Dedifferentiated amniotic fluid mesenchymal stem cell (primary cell): Measurements from ENCODE around the gene CYB5RL.
"Not testable (repeated sequence)": the region's sequence is repeated elsewhere in the genome, so short reads cannot be mapped to it uniquely, and the experiment has no call there.

Experiments
- DNase-seq: peaks from one replicate; pipeline ENCODE4 v3.0.0-alpha.2; 2016; ENCODE audit errors: extremely low spot score

CYB5RL gene

DNA sequence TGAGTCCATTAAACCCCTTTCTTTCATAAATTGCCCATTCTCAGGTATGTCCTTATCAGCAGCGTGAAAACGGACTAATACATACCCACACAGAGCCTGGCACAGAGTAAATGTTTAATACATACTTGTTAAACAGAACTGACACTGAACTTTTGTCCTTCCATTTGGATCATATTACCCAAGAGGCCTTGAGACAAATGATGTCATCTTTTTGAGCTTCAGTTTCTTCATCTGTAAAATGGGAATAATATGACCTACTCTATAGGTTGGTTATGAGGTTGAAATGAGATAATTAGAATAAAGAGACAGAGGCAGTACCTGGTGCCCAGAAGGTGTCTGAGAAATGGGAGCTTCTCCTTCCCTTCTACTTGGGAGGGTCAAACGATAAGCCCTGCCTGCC lies 13.8 kb downstream of the CYB5RL start:
- DNase-seq = no peak

DNA sequence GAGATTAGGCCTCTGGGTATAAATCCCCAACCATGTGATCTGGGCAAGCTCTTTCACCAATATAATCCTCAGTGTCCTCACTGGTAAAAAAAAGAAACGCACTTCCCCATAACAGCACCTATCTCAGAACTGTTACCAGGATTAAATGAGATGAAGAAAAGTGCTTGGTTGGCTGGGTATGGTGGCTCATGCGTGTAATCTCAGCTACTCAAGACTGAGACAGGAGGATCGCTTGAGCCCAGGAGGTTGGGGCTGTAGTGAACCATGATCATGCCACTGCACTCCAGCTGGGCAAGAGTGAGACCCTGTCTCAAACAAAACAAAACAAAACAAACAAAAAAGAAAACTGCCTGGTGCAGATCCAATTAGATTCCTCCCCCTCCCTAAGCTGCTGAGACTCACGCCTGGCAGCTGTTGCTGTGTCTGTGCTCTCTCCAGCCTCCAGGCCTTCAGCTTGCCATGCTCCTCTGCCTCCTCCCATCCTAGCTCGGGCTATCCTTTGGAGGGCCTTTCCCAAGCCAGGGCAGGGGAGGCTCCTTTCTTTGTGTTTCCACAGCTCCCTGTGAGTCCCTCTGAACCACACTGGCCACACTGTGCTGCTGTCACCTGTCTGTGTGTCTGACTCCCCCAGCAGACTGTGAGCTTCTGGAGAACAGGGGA lies 19.0 kb downstream of the CYB5RL start:
- DNase-seq = no peak

DNA sequence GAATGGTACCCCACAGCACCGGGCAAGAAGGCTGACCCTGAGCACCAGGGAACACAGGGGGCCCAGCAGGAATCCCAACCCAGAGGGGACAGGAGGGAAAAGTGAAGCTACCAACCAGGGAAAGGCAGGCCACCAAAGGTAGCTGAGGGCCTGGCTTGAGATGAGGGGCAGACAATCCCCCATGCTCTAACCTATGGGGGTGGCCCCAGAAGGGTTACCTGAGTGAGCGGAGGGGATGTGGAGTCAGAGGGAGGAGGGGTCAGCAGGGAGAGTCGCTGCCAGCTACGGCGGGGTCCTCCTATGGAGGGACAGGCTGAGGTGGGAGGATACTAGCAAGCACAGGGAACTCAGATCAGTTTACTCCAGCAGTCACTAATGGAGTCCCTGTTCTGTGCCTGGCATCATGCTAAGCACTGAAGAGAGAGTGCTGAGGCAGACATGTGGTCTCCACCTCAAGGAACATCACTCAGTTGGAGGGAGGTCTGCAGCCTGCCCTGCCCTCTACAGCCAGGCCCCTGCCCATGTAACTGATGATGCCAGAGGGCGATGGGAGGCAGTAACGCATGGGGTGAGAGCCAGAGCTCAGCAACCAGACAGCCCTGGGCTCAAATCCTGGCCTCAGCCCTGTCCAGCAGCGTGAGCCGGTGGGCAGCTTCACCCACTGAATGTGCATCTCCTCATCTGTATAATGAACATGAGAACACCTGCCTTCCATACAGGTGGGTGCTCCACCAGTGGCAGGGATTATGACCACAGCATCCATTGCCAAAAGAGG lies 21.3 kb downstream of the CYB5RL start:
- no peak for DNase-seq

DNA sequence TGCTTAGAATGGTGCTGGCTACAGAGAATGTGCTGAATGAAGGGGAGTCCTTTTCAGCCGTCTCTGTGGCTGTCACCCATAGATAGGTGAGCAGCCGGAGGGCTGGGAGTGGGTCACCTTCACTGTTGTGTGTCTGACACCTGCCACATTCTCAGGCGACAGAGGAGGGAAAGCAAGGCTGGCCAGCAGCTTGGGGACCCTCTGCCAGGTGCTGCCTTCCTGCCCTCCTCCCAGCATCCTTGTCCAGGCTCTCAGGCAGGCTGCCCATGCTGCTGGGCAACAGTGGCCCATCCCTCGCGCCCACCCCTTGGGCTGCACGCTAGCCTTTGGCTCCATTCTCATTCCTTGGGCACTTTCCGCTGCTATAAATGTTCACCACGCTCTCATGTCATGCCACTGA lies 22.1 kb downstream of the CYB5RL start:
- no peak for DNase-seq

DNA sequence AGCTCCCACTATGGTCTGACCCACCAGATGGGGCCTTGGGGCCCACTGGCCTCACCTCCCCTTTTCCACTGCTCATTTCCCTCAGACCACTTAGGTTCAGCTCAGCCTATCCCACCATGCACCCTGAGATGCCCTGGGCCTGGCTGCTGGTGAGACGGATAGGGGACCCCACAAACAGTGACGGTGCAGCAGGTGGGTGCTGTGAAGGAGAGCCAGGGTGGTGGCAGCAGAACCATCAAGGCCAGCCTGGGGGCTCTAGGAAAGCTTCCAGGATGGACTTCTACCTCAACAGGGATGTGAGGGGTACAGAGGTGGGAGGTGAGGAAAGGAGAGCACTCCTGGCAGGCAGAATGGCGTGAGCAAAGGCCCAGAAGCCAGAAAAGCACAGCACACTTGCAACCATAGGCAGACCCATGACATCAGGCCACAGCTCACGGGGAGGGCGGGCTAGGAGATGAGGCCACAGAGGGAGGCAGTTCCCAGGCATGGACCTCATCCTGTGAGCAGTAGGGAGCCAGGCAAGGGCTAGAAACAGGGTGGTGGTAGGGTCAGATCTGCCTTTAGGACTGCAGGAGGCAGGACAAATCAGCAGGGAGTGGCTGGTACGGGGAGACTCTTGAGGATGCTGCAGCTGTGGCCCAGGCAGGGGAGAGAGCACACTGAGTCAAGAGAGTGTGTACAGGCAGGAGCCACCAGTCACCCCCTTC lies 23.1 kb downstream of the CYB5RL start:
- DNase-seq = no peak

DNA sequence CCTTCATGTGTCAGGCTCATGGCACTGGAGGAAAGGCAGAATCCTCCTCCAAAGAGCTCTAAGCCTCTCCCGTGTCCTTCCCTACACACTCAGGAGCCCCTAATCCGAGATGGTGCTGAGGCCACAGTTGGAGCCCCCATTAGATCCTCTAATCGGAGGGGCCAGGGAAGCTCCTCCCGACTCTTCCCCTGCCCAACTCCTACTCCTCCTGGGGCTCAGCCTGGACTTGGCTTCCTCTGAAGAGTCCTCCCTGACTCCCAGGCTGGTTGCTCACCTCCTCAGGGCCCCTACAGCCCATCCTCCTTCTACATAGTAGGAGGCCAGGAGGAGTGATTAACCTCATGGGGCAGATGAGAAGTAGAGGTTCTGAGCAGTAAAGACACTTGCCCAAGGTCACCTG lies 25.7 kb downstream of the CYB5RL start:
- no peak for DNase-seq

DNA sequence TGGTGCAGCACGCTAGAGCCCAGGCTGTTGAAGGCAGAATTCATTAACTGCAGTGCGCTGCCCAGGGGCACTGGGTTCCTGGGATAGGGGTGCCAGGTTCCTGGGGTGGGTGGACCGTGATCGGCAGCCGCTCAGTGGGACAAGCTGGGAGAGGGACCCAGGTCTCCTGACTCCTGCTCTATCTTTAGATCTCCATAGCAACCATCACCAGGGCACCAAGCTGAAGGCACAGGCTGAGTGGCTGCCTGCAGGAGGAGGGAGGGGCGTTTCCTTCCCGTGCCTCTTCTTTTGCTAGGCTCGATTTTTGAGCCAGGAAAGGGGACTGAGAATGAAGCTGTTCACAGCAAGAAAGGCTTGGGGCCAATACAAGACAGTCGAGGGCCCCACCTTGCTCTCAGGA lies 26.1 kb downstream of the CYB5RL start:
- no peak for DNase-seq

DNA sequence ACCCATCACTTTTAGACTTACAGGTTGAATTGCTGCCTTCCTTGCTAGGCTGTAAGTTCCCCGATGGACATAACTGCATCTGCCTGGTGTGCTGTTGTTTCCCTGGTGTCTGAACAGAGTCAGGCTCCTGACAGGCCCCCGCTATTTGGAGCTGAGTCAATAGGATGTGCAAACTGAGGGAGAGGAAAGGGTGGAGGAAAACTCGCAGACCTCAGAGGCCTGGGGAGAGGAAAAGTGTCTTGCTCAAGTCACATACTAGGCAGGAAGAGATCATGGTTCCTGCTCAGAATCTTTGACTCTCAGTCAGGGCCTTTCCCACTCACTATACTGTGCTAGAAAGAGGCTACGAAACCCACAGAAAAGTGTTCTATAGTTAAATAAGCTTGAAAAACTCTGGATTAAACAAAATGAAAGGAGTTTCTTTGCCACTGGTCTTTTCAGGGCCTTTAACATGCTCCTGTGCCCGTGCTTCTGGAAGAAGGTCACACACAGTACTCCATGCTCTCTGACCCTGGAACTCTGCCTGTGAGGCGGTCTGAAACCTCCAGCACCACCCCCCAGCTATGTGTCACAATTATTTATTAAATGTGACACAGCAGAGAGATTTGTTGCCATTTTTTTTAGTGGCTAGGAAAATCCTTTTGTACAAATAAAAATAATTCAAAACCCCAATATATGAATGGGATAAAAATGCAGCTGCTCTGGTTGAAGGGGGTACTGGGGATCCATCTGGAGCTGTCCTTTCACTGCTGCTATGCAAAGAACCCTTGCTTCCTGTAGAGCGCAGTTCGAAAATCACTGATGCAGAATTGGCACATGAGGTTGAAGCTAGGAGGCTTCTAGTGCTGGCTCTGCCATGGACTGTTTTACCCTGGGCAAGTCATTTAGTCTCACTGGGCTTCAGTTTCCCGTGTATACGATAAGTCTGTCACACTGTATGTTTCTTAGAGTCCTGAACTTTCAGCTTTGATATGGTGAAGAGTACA lies 26.9 kb downstream of the CYB5RL start:
- no peak for DNase-seq

DNA sequence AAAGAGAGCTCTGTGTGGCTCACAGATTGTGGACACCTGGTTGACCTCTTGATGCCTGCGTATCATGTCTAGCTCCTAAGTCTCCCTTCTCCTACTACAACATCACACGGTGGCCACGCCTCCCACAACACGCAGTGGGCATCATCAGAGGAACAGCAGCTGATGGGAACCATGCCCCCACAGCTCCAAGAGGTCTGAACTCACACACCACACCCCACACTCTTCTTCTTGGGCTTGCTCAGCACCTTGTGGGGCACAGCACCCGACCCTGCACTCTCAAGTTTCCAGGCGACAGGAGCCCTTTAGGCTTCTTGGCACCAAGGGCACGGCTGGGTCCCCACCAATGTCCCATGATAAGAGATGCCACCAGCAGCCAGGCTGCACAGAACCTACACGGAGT lies 28.2 kb downstream of the CYB5RL start:
- DNase-seq = no peak

DNA sequence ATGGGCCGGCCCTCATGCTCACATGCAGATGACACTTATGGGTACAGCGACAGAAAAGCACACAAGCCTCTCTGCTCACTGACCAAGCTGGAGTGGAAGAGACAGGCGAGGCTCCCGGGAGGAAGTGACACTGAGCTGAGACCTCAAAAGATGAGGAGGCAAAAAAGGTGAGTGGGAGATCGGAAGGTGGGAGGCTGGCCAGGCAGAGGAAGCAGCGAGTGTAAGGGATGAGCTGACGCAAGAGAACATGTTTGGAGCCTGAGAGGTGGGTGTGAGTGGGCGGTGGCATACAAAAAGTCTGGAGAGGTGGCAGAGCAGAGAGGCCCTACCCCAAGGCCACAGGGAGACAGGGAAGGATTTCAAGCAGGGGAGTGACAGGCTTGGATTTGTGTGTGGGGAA lies 28.8 kb downstream of the CYB5RL start:
- no peak for DNase-seq

DNA sequence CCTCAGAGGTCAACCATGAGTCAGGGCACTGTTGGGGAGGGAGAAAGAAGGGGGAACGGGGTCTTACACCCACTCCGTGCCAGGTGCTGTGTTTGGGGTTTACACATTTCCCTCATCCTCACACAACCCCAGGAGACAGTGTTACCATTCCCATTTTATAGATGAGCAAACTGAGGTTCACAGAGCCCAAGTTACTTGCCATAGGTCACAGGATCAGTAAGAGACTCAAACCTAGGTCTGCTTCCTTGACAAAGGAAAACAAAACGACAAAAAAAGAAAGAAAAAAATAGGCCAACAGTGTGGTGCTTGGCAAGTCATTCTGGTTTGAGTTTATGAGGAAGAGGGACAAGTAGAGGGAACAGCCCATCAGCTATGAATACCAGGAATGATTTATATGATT lies 30.8 kb downstream of the CYB5RL start:
- DNase-seq = no peak

DNA sequence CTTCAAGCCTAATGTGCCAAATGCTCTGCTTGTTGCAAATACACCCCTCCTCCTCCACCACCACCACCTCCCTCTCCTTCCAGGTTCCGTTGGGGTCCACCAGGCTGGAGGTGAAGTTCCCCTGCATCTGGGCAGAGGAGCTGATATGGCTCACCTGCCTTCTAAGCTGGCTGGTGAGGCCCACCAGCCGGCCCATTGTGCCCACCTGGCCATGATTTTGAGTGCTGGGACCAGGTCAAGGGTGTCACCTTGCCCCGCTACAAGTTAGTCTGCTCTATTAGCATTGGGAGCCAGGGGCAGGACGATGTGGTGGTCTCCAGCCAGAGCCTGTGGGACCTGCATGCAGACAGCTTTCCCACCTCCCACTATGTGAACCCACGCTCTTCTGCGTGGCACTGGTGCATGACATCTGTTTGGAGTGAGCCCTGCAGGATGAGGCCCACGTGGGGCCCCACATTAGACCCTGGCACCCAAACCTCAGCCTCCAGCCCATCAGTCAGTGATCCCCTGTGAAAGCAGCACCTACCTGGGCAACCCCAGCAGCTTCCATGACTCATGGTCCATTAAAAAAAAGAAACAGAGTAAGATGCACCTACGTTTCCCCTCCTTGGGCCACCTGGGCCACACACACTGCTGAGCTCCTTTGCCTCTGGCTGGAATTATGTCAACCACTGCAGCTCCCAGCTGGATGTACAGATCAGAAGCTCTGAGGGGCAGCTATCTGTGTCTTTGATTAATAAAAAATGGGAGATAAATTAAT lies 31.4 kb downstream of the CYB5RL start:
- no peak for DNase-seq

DNA sequence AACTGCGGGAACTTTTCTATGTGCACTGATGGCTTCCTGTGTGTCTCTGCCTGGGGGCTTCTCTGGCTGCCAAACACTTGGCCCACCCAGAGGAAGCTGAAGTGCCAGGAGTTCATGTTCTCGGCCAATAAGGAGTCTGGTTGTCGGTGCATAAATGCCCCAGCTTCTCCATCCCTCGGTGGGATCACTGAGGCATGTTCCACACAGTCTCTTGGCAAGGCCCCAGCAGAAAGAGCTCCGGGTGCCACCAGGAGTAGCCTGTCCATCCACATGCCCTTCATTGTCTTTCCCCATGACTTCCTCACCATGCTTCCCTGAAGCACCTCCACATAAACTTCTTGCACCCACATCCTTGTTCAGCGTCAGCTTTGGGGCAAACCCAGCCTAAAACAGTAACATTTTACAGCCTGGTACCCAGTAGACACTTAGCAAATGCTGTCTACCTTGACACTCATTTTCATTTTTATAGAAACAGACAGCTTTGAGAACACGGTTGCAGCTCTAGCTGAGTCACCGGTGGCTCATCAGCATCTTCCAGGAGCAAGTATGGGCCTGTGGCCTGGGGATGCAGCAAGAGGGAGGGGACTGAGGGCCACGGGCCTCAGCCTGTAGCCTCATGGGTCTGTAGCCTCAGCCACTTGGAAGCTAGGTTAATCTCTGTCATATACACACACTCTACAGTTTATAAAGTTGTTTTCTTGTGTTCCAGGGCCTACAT lies 32.2 kb downstream of the CYB5RL start:
- DNase-seq = no peak

DNA sequence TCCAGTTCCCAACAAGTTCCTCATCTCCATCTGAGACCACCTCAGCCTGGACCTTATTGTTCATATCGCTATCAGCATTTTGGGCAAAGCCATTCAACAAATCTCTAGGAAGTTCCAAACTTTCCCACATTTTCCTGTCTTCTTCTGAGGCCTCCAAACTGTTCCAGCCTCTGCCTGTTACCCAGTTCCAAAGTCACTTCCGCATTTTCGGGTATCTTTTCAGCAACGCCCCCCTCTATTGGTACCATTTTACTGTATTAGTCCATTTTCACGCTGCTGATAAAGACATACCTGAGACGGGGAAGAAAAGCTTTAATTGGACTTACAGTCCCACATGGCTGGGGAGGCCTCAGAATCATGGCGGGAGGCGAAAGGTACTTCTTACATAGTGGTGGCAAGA lies 33.5 kb downstream of the CYB5RL start:
- not testable (repeated sequence) for DNase-seq

DNA sequence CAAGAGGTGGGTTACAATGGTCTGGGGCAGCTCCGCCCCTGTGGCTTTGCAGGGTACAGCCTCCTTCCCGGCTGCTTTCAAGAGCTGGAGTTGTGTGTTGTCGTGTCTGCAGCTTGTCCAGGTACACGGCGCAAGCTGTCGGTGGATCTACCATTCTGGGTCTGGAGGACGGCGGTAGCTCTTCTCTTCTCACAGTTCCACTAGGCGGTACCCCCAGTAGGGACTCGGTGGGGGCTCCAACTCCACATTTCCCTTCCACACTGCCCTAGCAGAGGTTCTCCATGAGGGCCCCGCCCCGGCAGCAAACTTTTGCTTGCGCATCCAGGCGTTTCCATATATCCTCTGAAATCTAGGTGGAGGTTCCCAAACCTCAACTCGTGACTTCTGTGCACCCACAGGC lies 34.7 kb downstream of the CYB5RL start:
- DNase-seq = no peak

DNA sequence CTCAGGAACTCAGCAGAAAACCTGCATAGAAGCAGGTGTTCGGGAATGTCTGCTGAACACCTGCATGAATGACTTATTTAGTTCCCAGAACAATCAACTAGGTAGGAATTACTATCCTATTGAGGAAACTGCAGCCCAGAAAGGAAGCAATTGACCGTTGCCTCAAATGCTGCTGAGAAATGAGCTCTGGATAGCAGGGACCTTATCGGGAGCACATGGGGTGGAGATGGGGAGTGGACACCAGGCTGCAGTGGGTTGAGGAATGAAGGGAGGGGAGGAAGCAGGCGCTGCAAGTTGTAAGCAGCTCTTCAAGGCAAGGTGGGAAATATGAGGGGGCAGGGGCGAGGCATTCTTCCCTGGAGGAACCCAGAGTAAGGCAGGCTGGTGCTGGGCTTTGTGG lies 36.3 kb downstream of the CYB5RL start:
- DNase-seq = no peak

DNA sequence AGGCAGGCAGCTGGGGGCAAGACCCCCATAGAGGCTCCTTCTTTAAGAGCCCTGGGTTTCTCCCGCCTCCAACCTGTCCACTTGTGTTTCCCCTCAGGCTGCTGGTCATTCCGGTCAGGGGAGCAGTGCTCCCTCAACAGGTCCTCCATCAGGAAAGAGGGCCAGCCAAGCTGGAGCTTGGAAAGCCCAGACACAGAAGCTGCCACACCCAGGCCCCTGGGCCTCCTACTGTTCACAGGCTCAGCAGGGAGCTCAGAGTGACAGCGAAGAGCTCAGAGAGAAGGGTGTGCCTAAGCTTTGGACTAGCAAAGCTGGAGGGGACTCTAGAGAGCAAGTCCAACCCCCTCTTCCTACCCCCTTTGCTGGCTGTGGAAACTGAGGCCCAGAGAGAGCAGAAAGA lies 36.8 kb downstream of the CYB5RL start:
- no peak for DNase-seq

DNA sequence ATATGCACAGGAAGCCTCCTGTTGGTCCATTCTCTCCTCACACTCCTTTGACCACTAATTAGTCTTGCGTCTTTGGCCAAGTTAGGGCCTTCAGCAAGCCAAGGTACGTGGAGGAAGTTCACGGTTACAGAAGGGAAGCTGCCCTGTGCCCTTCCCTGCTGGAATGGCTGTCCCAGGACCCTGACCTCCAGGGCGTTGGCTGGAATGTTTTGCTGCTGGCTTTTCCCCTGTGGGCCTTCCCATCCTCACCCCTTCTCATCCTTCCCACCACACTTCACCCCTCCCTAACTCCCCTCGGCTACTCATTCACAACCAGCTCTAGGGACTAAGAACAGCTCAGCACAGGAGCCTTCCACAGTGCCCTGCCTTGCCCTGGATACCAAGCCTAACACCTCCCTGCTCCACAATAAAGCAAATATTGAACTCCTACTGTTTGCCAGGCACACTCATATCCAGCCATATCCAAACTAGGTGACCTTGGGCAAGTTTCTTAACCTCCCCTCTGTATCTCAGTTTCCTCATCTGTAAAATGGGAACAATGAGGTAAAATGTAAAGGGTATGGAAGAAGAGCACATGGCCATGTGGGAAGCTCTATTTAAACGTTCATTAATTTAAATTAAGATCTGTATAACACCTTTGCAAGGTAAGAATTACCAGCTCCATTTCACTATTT lies 38.2 kb downstream of the CYB5RL start:
- no peak for DNase-seq

DNA sequence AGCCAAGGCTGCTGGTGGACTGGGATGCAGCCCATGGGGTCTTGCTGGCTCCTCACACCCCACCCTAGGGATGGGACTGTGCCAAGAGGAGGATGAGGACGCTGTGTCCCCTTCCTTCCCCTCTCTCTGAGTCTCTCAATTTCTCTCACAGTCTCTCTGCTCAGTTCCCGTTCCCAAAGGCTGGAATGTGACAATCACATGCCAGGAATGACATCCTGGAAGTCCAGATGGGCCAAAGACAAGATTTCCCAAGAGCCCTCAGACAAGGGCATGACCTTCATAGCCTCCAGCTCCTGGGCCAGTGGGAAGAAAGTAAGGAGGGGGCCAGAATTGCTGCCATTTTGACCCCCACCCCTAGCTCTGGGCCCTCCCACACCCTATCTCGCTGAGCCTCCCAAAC lies 39.5 kb downstream of the CYB5RL start:
- no peak for DNase-seq
